ENCODE data around the gene ABCC10.
"Not testable (repeated sequence)": the region's sequence is repeated elsewhere in the genome, so short reads cannot be mapped to it uniquely, and the experiment has no call there.

Gene ABCC10

DNA sequence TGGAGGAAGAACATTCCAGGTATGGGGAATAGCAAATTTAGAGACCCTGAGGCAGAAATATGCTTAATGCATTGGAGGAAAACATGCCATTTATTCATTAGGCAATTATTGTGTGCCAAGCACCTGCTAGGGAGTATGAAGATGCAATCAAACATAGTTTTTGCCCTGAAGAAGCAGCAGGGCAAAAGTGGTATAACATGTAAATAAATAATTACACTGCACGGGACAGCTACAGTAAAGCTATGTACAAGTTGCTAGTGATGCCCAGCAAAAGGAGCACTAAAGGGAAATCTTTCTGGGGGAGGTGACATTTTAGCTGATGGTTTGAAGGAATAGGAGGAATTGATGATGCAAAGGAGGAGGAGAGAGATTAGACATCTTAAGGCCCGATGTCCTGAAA is 49.4 kb downstream of the ABCC10 start:
- DNase-seq = peak in 1 of 2 donors; percentile 26

- peak; percentile 95 to 96 for DNase-seq
Observed at GRCh38 chr6:43477235-43478007, 50.1 kb downstream of the ABCC10 start, which contains the start of gene TJAP1. Gene TJAP1 (plus strand): TSS chr6:43477570. CDS start chr6:43499002, 21,432 bp downstream.

GRCh38 chr6:43478008-43478372 is 50.6 kb downstream of the ABCC10 start:
- DNase-seq = peak in 1 of 2 donors; percentile 26

- no peak for DNase-seq
Observed at GRCh38 chr6:43481075-43481474, 53.7 kb downstream of the ABCC10 start.

GRCh38 chr6:43481591-43482236 is 54.4 kb downstream of the ABCC10 start:
- no peak for DNase-seq

- DNase-seq = no peak
Observed at GRCh38 chr6:43488667-43489276, 61.4 kb downstream of the ABCC10 start.

DNA sequence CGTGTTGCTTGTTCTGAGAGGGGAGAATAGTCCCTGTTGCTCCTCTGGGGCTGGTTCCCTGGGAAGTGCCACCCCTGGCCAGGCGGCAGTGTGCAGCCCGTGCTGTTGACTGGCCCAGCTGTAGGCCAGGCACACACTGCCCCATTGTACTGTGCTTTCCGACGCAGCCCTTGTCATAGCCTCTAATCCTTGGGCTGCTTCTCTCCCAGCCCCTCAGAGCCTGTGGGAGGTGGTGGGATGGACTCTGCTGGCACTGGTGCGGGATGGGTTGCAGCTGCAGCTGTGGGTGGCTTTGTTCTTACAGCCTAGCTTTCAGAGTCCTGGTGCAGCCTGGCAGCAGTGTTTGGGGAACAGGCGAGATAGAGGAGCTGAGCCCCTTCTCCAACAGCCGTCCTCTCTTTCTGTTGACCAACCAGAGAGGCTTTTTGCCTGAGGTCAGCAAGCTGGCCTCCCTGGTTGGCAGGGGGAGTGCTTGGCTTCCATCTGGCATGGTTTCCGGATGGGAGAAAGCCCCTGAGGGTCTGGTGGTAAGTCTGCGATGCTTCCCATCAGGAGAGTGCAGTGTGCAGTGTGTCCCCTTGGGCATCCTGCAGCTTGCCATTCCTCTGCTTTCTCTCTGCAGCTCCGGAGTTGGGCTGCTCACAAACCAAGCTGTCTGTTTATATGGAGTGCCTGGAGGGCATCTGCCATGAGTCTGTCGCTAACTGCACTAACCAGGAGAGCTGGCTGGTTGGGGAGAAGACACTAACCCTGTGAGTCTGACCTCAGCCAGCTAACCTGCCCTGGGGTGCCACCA is 62.1 kb downstream of the ABCC10 start:
- no peak for DNase-seq

DNA sequence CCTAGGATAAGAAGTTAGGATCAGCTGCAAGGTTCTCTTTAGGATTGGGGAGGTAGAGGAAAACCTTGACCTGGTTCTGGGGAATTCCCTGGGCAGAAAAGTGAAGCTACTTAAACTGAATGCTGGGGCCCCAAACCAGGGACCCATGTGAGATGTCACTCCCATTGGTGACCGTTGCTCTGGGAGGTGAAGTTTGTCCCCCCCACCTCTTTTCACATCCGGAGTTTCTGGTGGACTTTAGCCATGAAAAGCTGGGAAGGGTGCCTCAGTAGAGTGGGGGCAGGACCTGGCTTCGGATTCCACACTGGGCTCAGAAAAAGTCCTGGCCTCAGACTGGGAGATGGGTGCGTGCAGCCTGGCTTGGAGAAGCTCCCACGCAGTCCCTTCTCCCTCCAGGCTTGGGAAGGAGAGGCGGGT is 63.2 kb downstream of the ABCC10 start:
- DNase-seq = no peak

- DNase-seq = no peak
Observed at GRCh38 chr6:43491750-43492661, 64.7 kb downstream of the ABCC10 start.

GRCh38 chr6:43492673-43493072 is 65.3 kb downstream of the ABCC10 start:
- DNase-seq = no peak

GRCh38 chr6:43493230-43493629 is 65.9 kb downstream of the ABCC10 start:
- DNase-seq = no peak

GRCh38 chr6:43493833-43494232 is 66.5 kb downstream of the ABCC10 start:
- no peak for DNase-seq

- no peak for DNase-seq
Observed at GRCh38 chr6:43494321-43494720, 67.0 kb downstream of the ABCC10 start.

GRCh38 chr6:43494766-43495165 is 67.4 kb downstream of the ABCC10 start:
- no peak for DNase-seq

DNA sequence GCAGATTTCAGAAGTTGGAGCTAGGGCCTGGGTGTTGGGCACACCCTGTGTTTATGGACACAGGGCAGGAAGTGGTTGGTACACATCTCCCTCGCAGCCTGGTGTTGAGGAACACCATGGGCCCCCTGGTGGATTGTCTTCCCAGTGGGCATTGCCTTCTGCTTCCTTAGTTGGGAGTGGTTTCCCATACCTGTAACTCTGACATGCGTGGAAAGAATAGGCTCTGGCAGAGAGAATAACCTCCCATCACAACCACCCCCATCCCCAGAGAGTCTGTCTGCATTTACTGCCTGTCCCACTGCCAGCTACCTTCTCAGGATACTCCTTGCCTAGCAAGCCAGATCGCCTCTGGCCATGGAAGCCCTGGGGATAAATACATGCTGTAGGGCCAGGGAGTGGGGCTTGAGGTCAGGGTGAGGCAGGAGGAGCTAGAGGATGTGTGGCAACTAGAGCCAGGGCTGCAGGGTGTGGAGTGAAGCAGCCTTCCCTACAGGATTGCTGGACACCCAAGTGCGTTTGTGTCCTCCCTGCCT is 68.1 kb downstream of the ABCC10 start:
- DNase-seq = peak in 1 of 2 donors; percentile 47

DNA sequence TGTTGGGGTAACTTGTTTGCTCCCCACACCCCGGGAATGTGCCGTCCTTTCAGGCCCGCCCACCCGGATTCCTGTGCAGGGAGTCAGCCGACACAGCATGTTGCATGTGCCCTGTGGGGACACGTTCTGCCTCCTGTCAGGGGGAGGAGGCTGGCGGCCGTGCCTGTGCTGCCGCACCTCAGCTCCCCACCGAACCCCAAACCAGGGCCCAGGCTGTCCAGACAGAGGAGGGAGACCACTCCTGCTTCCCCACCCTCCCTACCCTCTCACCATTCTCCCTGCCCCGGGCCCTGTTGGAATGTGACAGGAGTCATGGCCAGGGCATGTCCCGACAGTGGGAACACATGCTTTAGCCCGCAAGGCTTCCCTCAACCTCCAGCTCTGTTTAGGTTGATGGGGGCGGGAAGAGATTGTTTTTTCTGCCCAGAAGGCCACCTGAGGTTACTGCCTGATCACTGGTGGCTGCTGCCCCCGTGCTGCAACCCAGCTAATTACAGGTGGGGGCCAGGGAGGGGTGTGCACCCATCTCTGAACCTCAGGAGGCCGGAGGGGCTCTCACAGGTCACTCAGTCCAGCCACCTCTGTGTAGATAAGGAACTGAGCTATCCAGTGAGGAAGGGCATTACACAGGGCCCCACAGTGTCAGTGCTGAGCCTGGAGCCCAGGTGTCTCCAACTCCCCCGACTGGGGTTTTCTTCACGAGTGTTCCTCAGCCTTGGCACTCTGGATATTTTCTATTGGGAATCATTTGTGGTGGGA is 69.2 kb downstream of the ABCC10 start:
- peak in 1 of 2 donors; percentile 31 for DNase-seq

DNA sequence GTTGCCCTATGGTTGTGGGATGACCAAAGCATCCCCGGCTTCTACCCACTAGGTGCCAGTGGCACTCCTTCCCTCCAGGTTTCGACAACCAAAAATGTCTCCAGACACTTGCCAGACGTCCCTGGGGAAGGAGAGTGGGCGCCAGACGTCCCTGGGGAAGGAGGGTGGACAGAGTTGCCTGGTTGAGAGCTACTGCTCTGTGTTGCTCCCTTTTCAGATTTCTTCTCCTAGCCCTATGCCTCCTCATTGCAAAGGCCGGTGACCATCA is 69.7 kb downstream of the ABCC10 start:
- DNase-seq = no peak

DNA sequence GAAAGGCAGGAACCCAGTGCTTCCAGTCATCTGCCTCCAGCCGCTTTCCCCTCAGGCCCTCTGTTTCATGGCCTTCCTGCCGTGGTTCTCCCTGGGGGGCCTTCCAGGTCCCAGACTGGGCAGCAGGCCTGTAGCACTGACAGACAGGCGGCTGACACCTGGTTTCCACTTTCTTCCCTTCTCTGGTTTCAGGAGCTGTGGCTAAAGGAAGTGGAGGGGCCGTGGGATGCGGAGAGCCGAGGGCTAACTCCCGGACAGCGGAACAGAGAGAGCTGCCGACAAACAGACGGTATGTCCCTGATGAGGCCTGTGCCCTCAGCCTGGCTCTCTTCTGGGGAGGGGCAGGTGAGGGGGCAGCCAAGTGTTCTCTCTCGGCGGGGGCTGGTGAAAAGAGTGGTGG is 70.3 kb downstream of the ABCC10 start:
- no peak for DNase-seq

- not testable (repeated sequence) for DNase-seq
Observed at GRCh38 chr6:43498291-43498690, 71.0 kb downstream of the ABCC10 start.

DNA sequence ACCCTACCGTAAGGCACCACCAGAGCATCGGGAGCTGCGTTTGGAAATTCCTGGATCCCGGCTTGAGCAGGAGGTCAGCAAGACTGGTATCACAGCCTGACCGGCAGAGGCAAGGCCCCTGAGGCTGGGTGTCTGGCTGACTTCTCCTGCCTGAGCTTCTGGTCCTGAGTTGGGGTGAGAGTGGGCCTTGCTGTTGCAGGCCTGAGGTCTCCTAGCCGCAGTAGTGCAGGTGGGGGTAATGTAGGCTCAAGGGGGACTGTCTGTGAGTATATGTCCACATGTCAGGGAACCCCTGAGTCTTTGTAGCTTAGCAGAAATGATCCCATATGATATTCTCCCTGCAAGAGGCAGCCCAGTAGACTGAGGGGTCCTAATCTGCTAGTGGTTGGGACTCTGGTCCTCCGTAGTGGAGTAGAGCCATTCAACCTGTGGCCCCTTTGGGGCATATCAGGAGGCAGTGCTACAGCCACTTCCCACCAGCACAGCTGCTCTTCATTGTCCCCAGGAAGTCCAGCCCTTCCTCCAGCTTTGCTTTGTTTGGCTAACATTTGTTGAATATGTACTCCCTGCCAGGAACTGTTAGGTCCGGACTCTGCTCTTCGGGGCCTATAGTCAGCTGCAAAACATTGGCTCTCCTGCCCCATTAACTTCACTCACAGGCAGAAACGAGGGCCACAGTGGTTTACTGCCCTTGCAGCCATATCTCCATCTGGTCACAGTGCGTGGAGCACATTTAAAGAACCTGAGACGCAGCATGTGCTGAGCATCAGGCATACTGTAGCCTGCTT is 71.9 kb downstream of the ABCC10 start:
- DNase-seq = no peak

Data from CD4-positive, alpha-beta T cell treated with Interleukin-4 for 1 hour (primary cell).